HepG2 (cell line): ENCODE measurements around the gene RPP25L. TPM values are rescaled to one million over a fixed set of nuclear protein-coding genes. Genes with fewer than 3 reads are reported as not detected.

ENCODE experiments used
- DZIP1 ChIP-seq: sonication (generic); formaldehyde crosslinking; IDR thresholded peaks from 2 replicates; pipeline ENCODE4 v1.5.0; 2020; ENCODE audit warnings: mild to moderate bottlenecking, missing genetic modification reagents
- ETV5 ChIP-seq: IDR thresholded peaks from 2 replicates; pipeline ENCODE4 v1.6.1; 2018; ENCODE audit warnings: missing biosample characterization, missing genetic modification reagents, inconsistent platforms, borderline replicate concordance
- GFI1 ChIP-seq: sonication (generic); formaldehyde crosslinking; IDR thresholded peaks from 2 replicates; pipeline ENCODE4 v1.5.0; 2020; ENCODE audit warnings: missing genetic modification reagents, mild to moderate bottlenecking, borderline replicate concordance
- HIVEP1 ChIP-seq: sonication (generic); formaldehyde crosslinking; IDR thresholded peaks from 2 replicates; pipeline ENCODE4 v1.4.0; 2020; ENCODE audit warnings: mild to moderate bottlenecking, missing genetic modification reagents
- HNF4A ChIP-seq: sonication (generic); formaldehyde crosslinking; IDR thresholded peaks from 2 replicates; pipeline ENCODE4 v1.4.0; 2020; ENCODE audit warnings: missing genetic modification reagents
- HNRNPL ChIP-seq: fragments of 200-400 bp; formaldehyde crosslinking; IDR thresholded peaks from 2 replicates; pipeline ENCODE4 v1.6.1; 2017; ENCODE audit warnings: mild to moderate bottlenecking, low read depth, low read length
- HOXA9 ChIP-seq: sonication (generic); formaldehyde crosslinking; IDR thresholded peaks from 2 replicates; pipeline ENCODE4 v1.8.1; 2022; ENCODE audit warnings: missing genetic modification reagents, mild to moderate bottlenecking, moderate library complexity, borderline replicate concordance
- KLF6 ChIP-seq: IDR thresholded peaks from 2 replicates; pipeline ENCODE4 v1.8.0; 2016; ENCODE audit warnings: missing biosample characterization, missing genetic modification reagents
- MEF2D ChIP-seq: sonication (generic); formaldehyde crosslinking; IDR thresholded peaks from 2 replicates; pipeline ENCODE4 v1.5.1; 2020; ENCODE audit warnings: mild to moderate bottlenecking, missing genetic modification reagents
- MLX ChIP-seq: IDR thresholded peaks from 2 replicates; pipeline ENCODE4 v1.6.1; 2016
- NBN ChIP-seq: fragments of 450-650 bp; conservative IDR thresholded peaks from 2 replicates; pipeline ENCODE4 v1.6.1; 2017
- PBX3 ChIP-seq: sonication (generic); formaldehyde crosslinking; IDR thresholded peaks from 2 replicates; pipeline ENCODE4 v1.8.1; 2023; ENCODE audit warnings: missing genetic modification reagents, inconsistent platforms, borderline replicate concordance
- REL ChIP-seq: sonication (generic); formaldehyde crosslinking; conservative IDR thresholded peaks from 2 replicates; pipeline ENCODE4 v1.8.0; 2022; ENCODE audit warnings: mild to moderate bottlenecking, missing genetic modification reagents, moderate library complexity
- TCF7 ChIP-seq: sonication (generic); IDR thresholded peaks from 2 replicates; pipeline ENCODE4 v1.6.1; 2016; ENCODE audit warnings: antibody characterized with exemption, low read depth
- TEAD3 ChIP-seq: optimal IDR thresholded peaks from 2 replicates; pipeline ENCODE3; 2016; ENCODE audit warnings: borderline replicate concordance
- ZNF329 ChIP-seq: sonication (generic); formaldehyde crosslinking; IDR thresholded peaks from 2 replicates; pipeline ENCODE4 v1.9.0; 2021; ENCODE audit warnings: low read depth, mild to moderate bottlenecking, missing genetic modification reagents
- ZNF737 ChIP-seq: sonication (generic); formaldehyde crosslinking; IDR thresholded peaks from 2 replicates; pipeline ENCODE4 v1.5.0; 2020; ENCODE audit warnings: missing genetic modification reagents, mild to moderate bottlenecking, borderline replicate concordance
- polyA plus RNA-seq, 8 experiments: library from polyadenylated mRNA; depleted of rRNA in 3 of 8; stranded (reverse) in 7 of 8; unstranded in 1 of 8; fragments of >200 nt; fragmentation: Illumina TruSeq in 4 of 8; extraction: Trizol in 4 of 8; gene quantifications; 2 replicates each; pipeline versions ENCODE4 v1.2.1 to v1.2.3, GENCODE V29; 2011 to 2016; ENCODE audit warnings: low read depth in 4 of 8, missing spikeins in 1 of 8, mixed read lengths in 1 of 8; ENCODE audit not compliant: insufficient read depth in 1 of 8
- total RNA-seq, 5 experiments: library from RNA; depleted of rRNA; stranded (reverse); fragments of >200 nt; fragmentation: Illumina TruSeq; extraction: Trizol; gene quantifications; 2 replicates each; pipeline ENCODE4 v1.2.3, GENCODE V29; 2016; ENCODE audit warnings: low read depth in 1 of 5
- TF ChIP-seq, protein P1 (sequence below), 2 experiments: sonication (generic) in 1 of 2; formaldehyde crosslinking in 1 of 2; IDR thresholded peaks; 2 replicates each; pipeline versions ENCODE4 v1.4.0 to v1.6.1; 2018 to 2020; ENCODE audit warnings: missing genetic modification reagents in 2 of 2, borderline replicate concordance in 1 of 2, low read depth in 1 of 2, mild to moderate bottlenecking in 1 of 2, missing biosample characterization in 1 of 2
- TF ChIP-seq, protein P2 (sequence below): IDR thresholded peaks from 2 replicates; pipeline ENCODE4 v1.6.1; 2016; ENCODE audit warnings: mild to moderate bottlenecking, missing biosample characterization, missing genetic modification reagents
- TF ChIP-seq, protein P3 (sequence below): IDR thresholded peaks from 2 replicates; pipeline ENCODE4 v1.6.1; 2016; ENCODE audit warnings: missing biosample characterization, missing genetic modification reagents, low read depth

The RPP25L gene
- total and polyA plus RNA-seq, 2 of the 13 experiments (the other 11 are each of a cell fraction or from before 2014, with no cell fraction given): 24.5 to 27.3 TPM

DNA sequence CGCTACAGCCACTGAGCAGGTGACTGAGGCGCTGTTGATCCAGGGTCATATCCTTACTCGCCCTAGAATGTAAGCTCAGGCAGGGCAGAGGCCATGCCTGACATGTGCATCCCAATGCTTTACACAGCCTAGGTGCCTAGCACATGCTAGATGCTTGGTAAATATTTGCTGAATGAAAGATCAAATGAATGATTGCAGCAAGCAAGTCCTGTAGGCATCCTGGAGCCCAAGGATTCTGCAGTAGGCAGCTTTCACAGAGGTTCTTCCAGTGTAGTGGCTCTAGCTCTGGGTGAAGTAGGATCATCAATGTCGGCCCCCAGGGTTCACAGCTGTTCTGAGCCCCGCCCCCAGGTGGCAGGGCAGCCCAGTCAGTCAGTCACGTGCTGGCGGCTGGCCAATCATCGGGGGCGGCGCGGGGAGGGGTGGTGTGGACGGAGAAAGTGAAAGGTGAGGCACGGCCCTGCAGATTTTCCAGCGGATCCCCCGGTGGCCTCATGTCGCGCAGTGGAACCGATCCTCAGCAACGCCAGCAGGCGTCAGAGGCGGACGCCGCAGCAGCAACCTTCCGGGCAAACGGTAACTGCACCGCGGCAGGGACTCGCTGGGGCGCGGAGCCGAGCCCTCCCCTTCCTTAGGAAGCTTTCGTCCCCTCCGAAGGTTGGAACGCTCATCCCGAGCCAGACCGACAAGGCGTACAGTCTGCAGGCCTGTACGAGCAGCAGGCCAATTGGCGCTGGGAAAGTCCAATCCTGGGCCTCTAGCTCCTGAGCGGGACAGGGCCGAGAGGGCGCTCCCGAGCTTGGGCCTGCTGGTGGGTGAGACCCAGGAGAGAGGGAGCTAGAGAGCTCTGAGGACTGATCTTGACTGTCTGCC, 34.5 kb upstream of the RPP25L start, which contains the start of gene GALT (continued):
- TF ChIP-seq REL (CRISPR knock-in tag) (peak; percentile 87; the same call in 1 of the 2 replicates), ZNF329 (CRISPR knock-in tag) (0 out of 2 replicates have a peak, but pooled peaks have one; percentile 61), HNRNPL (peak; percentile 56; the same call in 1 of the 2 replicates), HIVEP1 (CRISPR knock-in tag) (peak; percentile 79), HOXA9 (CRISPR knock-in tag) (no peak), ZNF737 (peak; percentile 54; the same call in 1 of the 2 replicates), TCF7 (peak; percentile 53), TEAD3 (CRISPR knock-in tag) (peak; percentile 38), MLX (CRISPR knock-in tag) (0 out of 2 replicates have a peak, but pooled peaks have one; percentile 66), ETV5 (CRISPR knock-in tag) (0 out of 2 replicates have a peak, but pooled peaks have one; percentile 37), HNF4A (peak; percentile 61), KLF6 (peak; percentile 77; the same call in 1 of the 2 replicates), DZIP1 (CRISPR knock-in tag) (no peak), NBN (no peak), GFI1 (CRISPR knock-in tag) (peak; percentile 71; the same call in 1 of the 2 replicates), PBX3 (CRISPR knock-in tag) (no peak), MEF2D (peak; percentile 63)
- TF ChIP-seq, protein P1, sequence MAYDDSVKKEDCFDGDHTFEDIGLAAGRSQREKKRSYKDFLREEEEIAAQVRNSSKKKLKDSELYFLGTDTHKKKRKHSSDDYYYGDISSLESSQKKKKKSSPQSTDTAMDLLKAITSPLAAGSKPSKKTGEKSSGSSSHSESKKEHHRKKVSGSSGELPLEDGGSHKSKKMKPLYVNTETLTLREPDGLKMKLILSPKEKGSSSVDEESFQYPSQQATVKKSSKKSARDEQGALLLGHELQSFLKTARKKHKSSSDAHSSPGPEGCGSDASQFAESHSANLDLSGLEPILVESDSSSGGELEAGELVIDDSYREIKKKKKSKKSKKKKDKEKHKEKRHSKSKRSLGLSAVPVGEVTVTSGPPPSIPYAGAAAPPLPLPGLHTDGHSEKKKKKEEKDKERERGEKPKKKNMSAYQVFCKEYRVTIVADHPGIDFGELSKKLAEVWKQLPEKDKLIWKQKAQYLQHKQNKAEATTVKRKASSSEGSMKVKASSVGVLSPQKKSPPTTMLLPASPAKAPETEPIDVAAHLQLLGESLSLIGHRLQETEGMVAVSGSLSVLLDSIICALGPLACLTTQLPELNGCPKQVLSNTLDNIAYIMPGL (CRISPR knock-in tag; IDR thresholded peaks at IDR 0.05; ENCODE audit: borderline replicate concordance in 1 of 2, low read depth in 1 of 2): peak; percentile 97 to 99
- TF ChIP-seq, protein P2, sequence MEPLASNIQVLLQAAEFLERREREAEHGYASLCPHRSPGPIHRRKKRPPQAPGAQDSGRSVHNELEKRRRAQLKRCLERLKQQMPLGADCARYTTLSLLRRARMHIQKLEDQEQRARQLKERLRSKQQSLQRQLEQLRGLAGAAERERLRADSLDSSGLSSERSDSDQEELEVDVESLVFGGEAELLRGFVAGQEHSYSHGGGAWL: peak; percentile 59; the same call in 1 of the 2 replicates
- TF ChIP-seq, protein P3, sequence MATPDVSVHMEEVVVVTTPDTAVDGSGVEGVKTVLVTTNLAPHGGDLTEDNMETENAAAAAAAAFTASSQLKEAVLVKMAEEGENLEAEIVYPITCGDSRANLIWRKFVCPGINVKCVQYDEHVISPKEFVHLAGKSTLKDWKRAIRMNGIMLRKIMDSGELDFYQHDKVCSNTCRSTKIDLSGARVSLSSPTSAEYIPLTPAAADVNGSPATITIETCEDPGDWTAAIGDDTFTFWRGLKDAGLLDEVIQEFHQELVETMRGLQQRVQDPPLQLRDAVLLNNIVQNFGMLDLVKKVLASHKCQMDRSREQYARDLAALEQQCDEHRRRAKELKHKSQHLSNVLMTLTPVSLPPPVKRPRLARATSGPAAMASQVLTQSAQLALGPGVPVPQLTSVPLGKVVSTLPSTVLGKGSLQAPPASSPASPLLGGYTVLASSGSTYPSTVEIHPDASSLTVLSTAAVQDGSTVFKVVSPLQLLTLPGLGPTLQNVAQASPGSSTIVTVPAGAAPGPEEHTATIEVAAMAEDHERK (CRISPR knock-in tag): peak; percentile 12; the same call in 1 of the 2 replicates
